ENCODE measurements around the gene PLXNB1. TPM values are rescaled to one million over a fixed set of nuclear protein-coding genes. Genes with fewer than 3 reads are reported as not detected.

Gene PLXNB1
- total RNA-seq, 1 experiment from 2014 or later: 35.6 TPM

GRCh38 chr3:48405971-48406370 is 23.9 kb downstream of the PLXNB1 start:
- Histone ChIP-seq H3K27me3 (ENCODE audit: insufficient read depth, low read length) (no peaks in the 10 kb centered on the region), H3K36me3 (ENCODE audit: control insufficient read depth in 1 of 2, insufficient read depth in 2 of 2, low read length in 2 of 2) (peaks cover 2 to 3% of the 10 kb centered on the region in 2 experiments; a peak in 2 of 4 replicates), H4K20me1 (ENCODE audit: insufficient read depth) (no peaks in the 10 kb centered on the region), H3K27ac (ENCODE audit: low read depth, low read length) (no peak overlapping the region), H3K9me3 (ENCODE audit: control insufficient read depth in 1 of 2, insufficient read depth in 1 of 2, low read depth in 1 of 2, low read length in 2 of 2) (no peaks in the 10 kb centered on the region), H3K9ac (ENCODE audit: low read length) (no peak overlapping the region), H2AFZ (ENCODE audit: low read depth, low read length, poor library complexity, severe bottlenecking) (no peak overlapping the region), H3K79me2 (ENCODE audit: insufficient read depth, low read length) (no peaks in the 10 kb centered on the region), H3K4me1 (ENCODE audit: control insufficient read depth in 1 of 2, insufficient read depth in 2 of 2, low read length in 2 of 2) (peaks cover 14 to 33% of the 10 kb centered on the region in 2 experiments), H3K4me2 (ENCODE audit: low read length) (no peak overlapping the region), H3K4me3 (replicated peaks in 1 of 2; ENCODE audit: low read depth in 1 of 2, low read length in 2 of 2) (no peak overlapping the region), H3K9me2 (ENCODE audit: insufficient read depth) (no peaks in the 10 kb centered on the region)
- intact Hi-C loops (cut with micrococcal nuclease): no loop called here
- CTCF ChIA-PET: interaction anchor here (8.0 kb wide), 1 partner anchor 29 kb away, joined by 386 read pairs; no protein-coding TSS in a partner anchor
- POLR2A ChIA-PET: no interaction called here
- RAD21 ChIA-PET (ENCODE audit: low non-redundant PET in 1 of 2, low total read pairs in 2 of 2, uncharacterized antibody in 2 of 2, unreplicated experiment in 2 of 2): no interaction called here
- no peak for ATAC-seq
- no peak for DNase-seq (ENCODE audit: low read depth, low spot score)
- TF ChIP-seq ZNF274 (IDR thresholded peaks at IDR 0.05; ENCODE audit: low read depth, low read length) (no peak), JUND (IDR thresholded peaks at IDR 0.05) (no peak), CTCF (IDR thresholded peaks at IDR 0.05 in 2 of 3, conservative IDR thresholded peaks at IDR 0.05 in 1 of 3; ENCODE audit: borderline replicate concordance in 1 of 3, insufficient read depth in 1 of 3, low read depth in 2 of 3, low read length in 2 of 3) (no peak), FOSL1 (IDR thresholded peaks at IDR 0.05; ENCODE audit: low read depth) (no peak), POLR2AphosphoS5 (IDR thresholded peaks at IDR 0.05; ENCODE audit: low read depth, low read length) (no peak), ZFX (IDR thresholded peaks at IDR 0.05) (no peak), CBX3 (IDR thresholded peaks at IDR 0.05; ENCODE audit: low read depth) (no peak), SP1 (IDR thresholded peaks at IDR 0.05; ENCODE audit: low read depth) (no peak)
- TF ChIP-seq, protein P1, sequence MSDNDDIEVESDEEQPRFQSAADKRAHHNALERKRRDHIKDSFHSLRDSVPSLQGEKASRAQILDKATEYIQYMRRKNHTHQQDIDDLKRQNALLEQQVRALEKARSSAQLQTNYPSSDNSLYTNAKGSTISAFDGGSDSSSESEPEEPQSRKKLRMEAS (IDR thresholded peaks at IDR 0.05): no peak
- TF ChIP-seq, protein P2, sequence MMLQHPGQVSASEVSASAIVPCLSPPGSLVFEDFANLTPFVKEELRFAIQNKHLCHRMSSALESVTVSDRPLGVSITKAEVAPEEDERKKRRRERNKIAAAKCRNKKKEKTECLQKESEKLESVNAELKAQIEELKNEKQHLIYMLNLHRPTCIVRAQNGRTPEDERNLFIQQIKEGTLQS (IDR thresholded peaks at IDR 0.05): no peak
- no TSS peak for BruUV-seq (replicated peaks)
